Kidney capillary endothelial cell (primary cell): ENCODE results near the gene GID8.

Experiments used
- DNase-seq: peaks from one replicate; pipeline ENCODE4 v3.0.0-alpha.2; 2018; ENCODE audit warnings: low spot score

The GID8 gene

GRCh38 chr20:62938105-62938888 is at the start of gene GID8:
Gene GID8 (plus strand): TSS chr20:62938147. CDS start chr20:62941503, 3,356 bp downstream.
- no peak for DNase-seq

GRCh38 chr20:62888406-62888805 is 49.5 kb upstream of the GID8 start:
- no peak for DNase-seq

- no peak for DNase-seq
These were observed 49.0 kb upstream of the GID8 start for GRCh38 chr20:62888910-62889309.

GRCh38 chr20:62889411-62889810 is 48.5 kb upstream of the GID8 start:
- DNase-seq: no peak

GRCh38 chr20:62889871-62890270 is 48.1 kb upstream of the GID8 start:
- no peak for DNase-seq

- no peak for DNase-seq
These were observed 47.5 kb upstream of the GID8 start for GRCh38 chr20:62890444-62890843.

GRCh38 chr20:62891111-62891510 is 46.8 kb upstream of the GID8 start:
- DNase-seq: peak; percentile 78

- DNase-seq: no peak
These were observed 45.3 kb upstream of the GID8 start for GRCh38 chr20:62892348-62893304.

GRCh38 chr20:62893700-62894099 is 44.2 kb upstream of the GID8 start:
- DNase-seq: no peak

GRCh38 chr20:62894261-62894660 is 43.7 kb upstream of the GID8 start:
- no peak for DNase-seq

- no peak for DNase-seq
These were observed 42.4 kb upstream of the GID8 start for GRCh38 chr20:62895539-62895938.

GRCh38 chr20:62896526-62896925 is 41.4 kb upstream of the GID8 start:
- no peak for DNase-seq

- no peak for DNase-seq
These were observed 40.3 kb upstream of the GID8 start for GRCh38 chr20:62897666-62898065.

GRCh38 chr20:62898093-62898964 is 39.6 kb upstream of the GID8 start:
- no peak for DNase-seq

GRCh38 chr20:62898970-62899632 is 38.8 kb upstream of the GID8 start:
- no peak for DNase-seq

- DNase-seq: no peak
These were observed 38.3 kb upstream of the GID8 start for GRCh38 chr20:62899633-62900051.

GRCh38 chr20:62900052-62900691 is 37.8 kb upstream of the GID8 start:
- DNase-seq: peak; percentile 54

- no peak for DNase-seq
These were observed 37.0 kb upstream of the GID8 start for GRCh38 chr20:62900692-62901584.

- no peak for DNase-seq
These were observed 36.1 kb upstream of the GID8 start for GRCh38 chr20:62901891-62902290.
